SK-N-SH treated with all-trans-retinoic acid at 6 μM for 48 hours (cell line): ENCODE measurements around the gene SRPRB.

Experiments used
- BACH2 ChIP-seq: fragments of 250-450 bp; sonication (Bioruptor Pico); IDR thresholded peaks from 2 replicates; pipeline ENCODE4 v1.9.0; 2021; ENCODE audit warnings: mild to moderate bottlenecking, borderline replicate concordance
- CREB5 ChIP-seq: fragments of 250-450 bp; sonication (Bioruptor Pico); IDR thresholded peaks from 2 replicates; pipeline ENCODE4 v1.5.1; 2020; ENCODE audit warnings: low read depth, mild to moderate bottlenecking, moderate library complexity
- CSDC2 ChIP-seq: fragments of 250-450 bp; sonication (Bioruptor Pico); IDR thresholded peaks from 2 replicates; pipeline ENCODE4 v1.5.0; 2020; ENCODE audit warnings: mild to moderate bottlenecking, moderate library complexity
- CSRNP3 ChIP-seq: fragments of 250-450 bp; sonication (Bioruptor Pico); IDR thresholded peaks from 2 replicates; pipeline ENCODE4 v1.5.1; 2021; ENCODE audit warnings: mild to moderate bottlenecking, moderate library complexity
- ISL1 ChIP-seq: fragments of 250-450 bp; sonication (Bioruptor Pico); IDR thresholded peaks from 2 replicates; pipeline ENCODE4 v2.1.2; 2022; ENCODE audit warnings: mild to moderate bottlenecking, moderate library complexity
- PATZ1 ChIP-seq: fragments of 250-450 bp; sonication (Bioruptor Pico); IDR thresholded peaks from 2 replicates; pipeline ENCODE4 v1.8.0; 2020; ENCODE audit warnings: mild to moderate bottlenecking, moderate library complexity, borderline replicate concordance
- POU6F1 ChIP-seq: fragments of 250-450 bp; sonication (Bioruptor Pico); IDR thresholded peaks from 2 replicates; pipeline ENCODE4 v1.8.0; 2021; ENCODE audit warnings: low read depth, mild to moderate bottlenecking, moderate library complexity, borderline replicate concordance
- RARB ChIP-seq: fragments of 250-450 bp; sonication (Bioruptor Pico); IDR thresholded peaks from 2 replicates; pipeline ENCODE4 v1.8.0; 2021; ENCODE audit warnings: mild to moderate bottlenecking, moderate library complexity
- TSHZ2 ChIP-seq: fragments of 250-450 bp; sonication (Bioruptor Pico); IDR thresholded peaks from 2 replicates; pipeline ENCODE4 v1.5.0; 2020; ENCODE audit warnings: mild to moderate bottlenecking, moderate library complexity
- ZC3H10 ChIP-seq: fragments of 250-450 bp; sonication (Bioruptor Pico); IDR thresholded peaks from 2 replicates; pipeline ENCODE4 v1.5.1; 2021; ENCODE audit warnings: mild to moderate bottlenecking, moderate library complexity
- ZFP3 ChIP-seq: fragments of 250-450 bp; sonication (Bioruptor Pico); IDR thresholded peaks from 2 replicates; pipeline ENCODE4 v1.5.0; 2020; ENCODE audit warnings: mild to moderate bottlenecking, moderate library complexity
- ZFP30 ChIP-seq: fragments of 450-650 bp; formaldehyde crosslinking; IDR thresholded peaks from 2 replicates; pipeline ENCODE4 v1.5.0; 2022; ENCODE audit warnings: mild to moderate bottlenecking, moderate library complexity
- ZNF70 ChIP-seq: fragments of 450-650 bp; formaldehyde crosslinking; IDR thresholded peaks from 2 replicates; pipeline ENCODE4 v1.5.0; 2020; ENCODE audit warnings: mild to moderate bottlenecking, moderate library complexity

- TF ChIP-seq ISL1 (CRISPR knock-in tag) = no peak
- TF ChIP-seq ZFP30 (CRISPR knock-in tag) = no peak
- no peak for TF ChIP-seq CSDC2 (CRISPR knock-in tag)
- TF ChIP-seq RARB (CRISPR knock-in tag) = no peak
- no peak for TF ChIP-seq CSRNP3
- no peak for TF ChIP-seq BACH2
- TF ChIP-seq TSHZ2 (CRISPR knock-in tag) = no peak
- no peak for TF ChIP-seq PATZ1 (CRISPR knock-in tag)
- no peak for TF ChIP-seq ZFP3 (CRISPR knock-in tag)
- TF ChIP-seq ZC3H10 = no peak
- TF ChIP-seq POU6F1 = no peak
- no peak for TF ChIP-seq CREB5
- TF ChIP-seq ZNF70 (CRISPR knock-in tag) = no peak
These were observed 50.2 kb downstream of the SRPRB start for GRCh38 chr3:133855772-133856171.
